ENCODE results near the gene ODAD2.
"Not testable (repeated sequence)": the region's sequence is repeated elsewhere in the genome, so short reads cannot be mapped to it uniquely, and the experiment has no call there.

The ODAD2 gene

GRCh38 chr10:27998954-27999275, at the start of gene ODAD2:
ODAD2 (minus strand) TSS chr10:27999079; CDS start chr10:27995142, 3,937 bp downstream.
- no peak for DNase-seq

GRCh38 chr10:28047061-28047460, 48.2 kb upstream of the ODAD2 start:
- no peak for DNase-seq

GRCh38 chr10:28046579-28046978, 47.7 kb upstream of the ODAD2 start:
- no peak for DNase-seq

- no peak for DNase-seq
Measured at GRCh38 chr10:28043941-28044340, 45.1 kb upstream of the ODAD2 start.

GRCh38 chr10:28036587-28036986, 37.7 kb upstream of the ODAD2 start:
- no peak for DNase-seq

- DNase-seq = no peak
Measured at GRCh38 chr10:28020993-28021982, 22.4 kb upstream of the ODAD2 start.

- DNase-seq = no peak
Measured at GRCh38 chr10:28020080-28020860, 21.4 kb upstream of the ODAD2 start.

GRCh38 chr10:28014651-28015050, 15.8 kb upstream of the ODAD2 start:
- no peak for DNase-seq

GRCh38 chr10:28012990-28013515, 14.2 kb upstream of the ODAD2 start:
- DNase-seq = no peak

GRCh38 chr10:28010821-28011220, 11.9 kb upstream of the ODAD2 start:
- DNase-seq = no peak

GRCh38 chr10:28008054-28008453, 9.2 kb upstream of the ODAD2 start:
- DNase-seq = no peak

GRCh38 chr10:28001353-28001752, 2.5 kb upstream of the ODAD2 start:
- DNase-seq = no peak

- DNase-seq = no peak
Measured at GRCh38 chr10:27998178-27998953, 513 bp downstream of the ODAD2 start.

GRCh38 chr10:27997865-27998177, 1.1 kb downstream of the ODAD2 start:
- DNase-seq = no peak

GRCh38 chr10:27995311-27995710, 3.6 kb downstream of the ODAD2 start:
- DNase-seq = no peak

- DNase-seq = not testable (repeated sequence)
Measured at GRCh38 chr10:27989357-27989756, 9.5 kb downstream of the ODAD2 start.

GRCh38 chr10:27986821-27987220, 12.1 kb downstream of the ODAD2 start:
- no peak for DNase-seq

- DNase-seq = no peak
Measured at GRCh38 chr10:27982875-27983543, 15.9 kb downstream of the ODAD2 start.

- no peak for DNase-seq
Measured at GRCh38 chr10:27981744-27982143, 17.1 kb downstream of the ODAD2 start.

GRCh38 chr10:27970795-27971194, 28.1 kb downstream of the ODAD2 start:
- DNase-seq = not testable (repeated sequence)

GRCh38 chr10:27969931-27970330, 28.9 kb downstream of the ODAD2 start:
- DNase-seq = not testable (repeated sequence)

GRCh38 chr10:27959093-27959715, 39.7 kb downstream of the ODAD2 start:
- no peak for DNase-seq
